GM12891 (cell line): ENCODE data around the gene OLIG3.

Experiments
- POLR2A ChIP-seq: IDR thresholded peaks from 2 replicates; pipeline ENCODE4 v1.6.1; 2011; ENCODE audit warnings: low read depth, low read length, control low read depth
- POLR2AphosphoS5 ChIP-seq: IDR thresholded peaks from 2 replicates; pipeline ENCODE4 v1.6.1; 2011; ENCODE audit warnings: low read depth, low read length, control low read depth
- POU2F2 ChIP-seq: IDR thresholded peaks from 2 replicates; pipeline ENCODE4 v1.6.1; 2011; ENCODE audit warnings: low read depth, mild to moderate bottlenecking, control low read depth, low read length, moderate library complexity
- TAF1 ChIP-seq: IDR thresholded peaks from 2 replicates; pipeline ENCODE4 v1.6.1; 2011; ENCODE audit warnings: low read depth, low read length, control low read depth

DNA sequence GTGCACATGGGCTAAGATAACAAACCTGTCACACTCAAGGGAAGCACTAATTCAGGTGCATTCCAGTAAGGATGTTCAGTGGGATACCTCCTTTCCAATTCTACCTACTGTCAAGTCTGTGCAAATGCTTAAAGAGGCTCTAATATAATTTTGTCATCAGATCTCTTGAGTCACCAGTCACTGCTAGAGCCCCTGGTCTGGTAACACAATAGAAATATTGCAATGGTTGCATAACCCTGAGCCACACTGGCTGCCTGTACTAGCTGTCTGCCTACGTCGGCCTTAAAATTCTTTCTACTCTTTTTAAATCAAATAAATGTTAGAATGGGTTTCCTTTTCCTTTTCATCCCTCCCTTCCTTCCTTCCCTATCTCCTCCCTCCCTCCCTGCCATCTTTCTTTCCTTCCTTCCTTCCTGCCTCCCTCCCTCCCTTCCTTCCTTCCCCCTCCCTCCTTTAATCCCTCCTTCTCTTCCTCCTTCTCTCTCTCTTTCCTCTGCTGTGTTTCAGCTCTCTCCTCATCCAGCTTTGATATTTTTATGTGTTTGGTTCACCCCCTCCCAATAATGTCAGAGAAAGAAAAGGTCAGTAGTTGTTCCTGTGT lies 28.1 kb upstream of the OLIG3 start:
- TF ChIP-seq POLR2A (no peak), TAF1 (no peak), POLR2AphosphoS5 (no peak), POU2F2 (no peak)
